Thymus (tissue), 11 donors: Measurements from ENCODE around the gene OSBPL2. TPM values are rescaled to one million over a fixed set of nuclear protein-coding genes. Genes with fewer than 3 reads are reported as not detected.

Experiments used
- DNase-seq, 9 donors: peaks; one replicate each; pipeline ENCODE4 v3.0.0-alpha.2; 2013; ENCODE audit warnings: low spot score in 9 of 9, low read depth in 6 of 9, missing footprints in 1 of 9
- H3K27ac ChIP-seq, 2 donors: one replicate each; pipeline ENCODE4 v1.5.1; 2013; ENCODE audit warnings: control low read depth in 1 of 2, low read depth in 1 of 2, low read length in 1 of 2, mild to moderate bottlenecking in 1 of 2, moderate library complexity in 1 of 2
- H3K27me3 ChIP-seq, 2 donors: one replicate each; pipeline ENCODE4 v1.5.1; 2013; ENCODE audit warnings: low read length in 1 of 2; ENCODE audit not compliant: control insufficient read depth in 2 of 2, insufficient read depth in 1 of 2
- H3K36me3 ChIP-seq, 2 donors: one replicate each; pipeline ENCODE4 v1.5.1; 2013; ENCODE audit warnings: low read length in 1 of 2, mild to moderate bottlenecking in 1 of 2, moderate library complexity in 1 of 2; ENCODE audit not compliant: control insufficient read depth in 2 of 2, insufficient read depth in 2 of 2
- H3K4me1 ChIP-seq, 2 donors: one replicate each; pipeline ENCODE4 v1.5.1; 2013; ENCODE audit warnings: low read length in 2 of 2; ENCODE audit not compliant: control insufficient read depth in 2 of 2, insufficient read depth in 2 of 2
- H3K4me3 ChIP-seq, 2 donors: one replicate each; pipeline ENCODE4 v1.5.1; 2013; ENCODE audit warnings: low read length in 2 of 2, control low read depth in 1 of 2, mild to moderate bottlenecking in 1 of 2
- H3K9me3 ChIP-seq, 2 donors: one replicate each; pipeline ENCODE4 v1.5.1; 2013; ENCODE audit warnings: low read length in 1 of 2, mild to moderate bottlenecking in 1 of 2; ENCODE audit not compliant: control insufficient read depth in 2 of 2, insufficient read depth in 1 of 2
- WGBS: extraction: QIAGEN DNeasy Blood & Tissue Kit; methylation state at CpG from one replicate; pipeline ENCODE4 v1.1.7; 2013; 5-methylcytosine and 5-hydroxymethylcytosine counted together
- polyA plus RNA-seq: library from polyadenylated mRNA; stranded (reverse); fragments of 200-250 nt; gene quantifications from one replicate; pipeline ENCODE4 v1.2.3, GENCODE V29; 2013
- total RNA-seq: library from RNA; stranded (reverse); fragments of 120-200 nt; gene quantifications from one replicate; pipeline ENCODE4 v1.2.4, GENCODE V29; 2013
- donor health status: healthy.

OSBPL2 gene
- total and polyA plus RNA-seq, 2 donors, result 17.4 to 27.4 TPM

DNA sequence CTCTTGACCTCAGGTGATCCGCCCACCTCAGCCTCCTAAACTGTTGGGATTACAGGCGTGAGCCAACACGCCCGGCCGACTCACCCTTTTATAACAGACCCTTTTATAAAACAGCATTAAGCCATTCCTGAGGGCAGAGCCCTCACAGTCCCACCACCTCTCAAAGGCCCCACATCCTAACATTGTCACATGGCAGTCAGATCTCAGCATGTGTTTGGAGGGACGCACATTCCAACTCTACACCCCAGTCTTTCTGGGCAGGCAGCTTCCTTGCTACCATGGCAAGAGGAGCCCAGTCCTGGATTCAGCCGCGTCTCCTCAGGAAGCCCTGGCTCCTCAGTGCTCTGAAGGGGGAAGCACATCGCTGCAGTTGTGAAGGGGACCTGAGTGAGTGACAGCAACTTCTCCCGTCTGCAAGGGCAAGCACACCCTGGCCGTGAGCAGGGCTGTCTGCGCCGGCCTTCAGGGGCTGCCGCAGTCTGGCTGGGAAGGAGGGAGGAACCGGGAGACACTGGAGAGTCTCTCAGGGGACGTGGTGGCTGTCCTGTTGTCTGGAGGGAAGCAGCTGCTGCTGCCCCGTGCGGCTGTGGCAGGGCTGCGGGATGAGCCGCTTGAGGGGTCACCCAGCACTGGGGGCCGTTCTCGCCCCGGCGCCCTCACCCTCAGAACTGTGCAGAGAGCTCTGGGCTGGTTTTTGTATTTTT is 15.9 kb downstream of the OSBPL2 start:
- Histone ChIP-seq H3K36me3 (peaks cover 9 to 18% of the 10 kb centered on the region in 2 donors), H3K4me3 (no peak overlapping the region), H3K27me3 (no peaks in the 10 kb centered on the region), H3K4me1 (no peaks in the 10 kb centered on the region), H3K9me3 (no peaks in the 10 kb centered on the region), H3K27ac (no peak overlapping the region)
- 95% methylated on average over 24 of the region's 24 CpGs for WGBS
- no peak for DNase-seq

GRCh38 chr20:62255976-62256375 is 17.7 kb downstream of the OSBPL2 start:
- Histone ChIP-seq H3K36me3 (peaks cover 16 to 34% of the 10 kb centered on the region in 2 donors), H3K27me3 (no peaks in the 10 kb centered on the region), H3K9me3 (no peaks in the 10 kb centered on the region), H3K4me1 (no peaks in the 10 kb centered on the region), H3K4me3 (no peak overlapping the region), H3K27ac (no peak overlapping the region)
- no peak for DNase-seq
- WGBS, result 98% methylated on average over 10 of the region's 10 CpGs

GRCh38 chr20:62258499-62259293 is 20.4 kb downstream of the OSBPL2 start:
- Histone ChIP-seq H3K36me3 (peaks cover 30 to 58% of the 10 kb centered on the region in 2 donors), H3K4me1 (no peaks in the 10 kb centered on the region), H3K27ac (no peak overlapping the region), H3K9me3 (no peaks in the 10 kb centered on the region), H3K4me3 (no peak overlapping the region), H3K27me3 (no peaks in the 10 kb centered on the region)
- WGBS, result 94% methylated on average over 20 of the region's 20 CpGs
- no peak for DNase-seq

DNA sequence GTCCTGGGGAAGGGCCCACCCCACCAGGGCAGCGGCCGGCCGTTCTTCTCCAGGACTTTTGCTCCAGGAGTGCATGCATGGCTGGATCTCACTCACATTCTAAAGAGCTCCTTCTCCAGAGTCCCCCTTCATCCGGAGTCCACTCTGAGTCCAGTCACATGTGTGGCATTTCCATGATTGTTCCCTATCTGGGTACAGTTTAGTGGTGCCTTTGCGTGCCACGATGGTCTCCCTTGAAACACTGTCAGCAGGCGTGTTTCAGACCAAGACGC is 20.9 kb downstream of the OSBPL2 start:
- 98% methylated on average over 8 of the region's 8 CpGs for WGBS
- Histone ChIP-seq H3K9me3 (no peaks in the 10 kb centered on the region), H3K27me3 (no peaks in the 10 kb centered on the region), H3K4me1 (no peaks in the 10 kb centered on the region), H3K27ac (no peak overlapping the region), H3K4me3 (no peak overlapping the region), H3K36me3 (peaks cover 34 to 60% of the 10 kb centered on the region in 2 donors)
- no peak for DNase-seq

- Histone ChIP-seq H3K27ac (no peak overlapping the region), H3K27me3 (no peaks in the 10 kb centered on the region), H3K4me3 (no peak overlapping the region), H3K36me3 (peaks cover 39 to 69% of the 10 kb centered on the region in 2 donors), H3K9me3 (peaks cover 0 to 3% of the 10 kb centered on the region in 2 donors), H3K4me1 (no peaks in the 10 kb centered on the region)
- WGBS, result 96% methylated on average over 10 of the region's 10 CpGs
- DNase-seq, result no peak
Measured at GRCh38 chr20:62262064-62262463, 23.7 kb downstream of the OSBPL2 start.

DNA sequence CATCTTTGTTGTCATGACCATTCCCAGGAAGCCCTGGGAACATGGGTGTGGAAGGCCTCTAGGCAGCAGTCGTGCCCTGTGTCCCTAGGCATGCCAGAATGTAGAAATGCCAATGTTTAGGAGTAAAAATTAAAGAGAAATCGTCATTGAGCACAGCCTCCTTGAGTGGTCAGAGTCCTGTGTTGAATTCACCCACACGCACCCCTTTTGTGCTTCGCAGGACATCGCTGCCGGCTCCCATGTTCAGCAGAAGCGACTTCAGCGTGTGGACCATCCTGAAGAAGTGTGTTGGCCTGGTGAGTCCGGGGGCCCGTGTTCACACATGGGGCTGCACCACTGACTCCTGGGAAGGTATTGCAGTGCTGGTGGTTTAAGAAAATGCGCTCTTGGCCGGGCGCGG is 25.1 kb downstream of the OSBPL2 start:
- H3K4me3 ChIP-seq, result no peak overlapping the region
- peaks cover 0 to 3% of the 10 kb centered on the region in 2 donors for H3K9me3 ChIP-seq
- peaks cover 39 to 69% of the 10 kb centered on the region in 2 donors for H3K36me3 ChIP-seq
- WGBS, result 98% methylated on average over 14 of the region's 14 CpGs
- no peak for DNase-seq
- H3K27ac ChIP-seq, result no peak overlapping the region
- no peaks in the 10 kb centered on the region for H3K27me3 ChIP-seq
- no peaks in the 10 kb centered on the region for H3K4me1 ChIP-seq

- Histone ChIP-seq H3K36me3 (peaks cover 31 to 61% of the 10 kb centered on the region in 2 donors), H3K4me1 (no peaks in the 10 kb centered on the region), H3K27ac (no peak overlapping the region), H3K4me3 (no peak overlapping the region), H3K9me3 (peaks cover 0 to 3% of the 10 kb centered on the region in 2 donors), H3K27me3 (no peaks in the 10 kb centered on the region)
- 99% methylated on average over 1 of the region's 1 CpG for WGBS
- no peak for DNase-seq
Measured at GRCh38 chr20:62265365-62265764, 27.0 kb downstream of the OSBPL2 start.

DNA sequence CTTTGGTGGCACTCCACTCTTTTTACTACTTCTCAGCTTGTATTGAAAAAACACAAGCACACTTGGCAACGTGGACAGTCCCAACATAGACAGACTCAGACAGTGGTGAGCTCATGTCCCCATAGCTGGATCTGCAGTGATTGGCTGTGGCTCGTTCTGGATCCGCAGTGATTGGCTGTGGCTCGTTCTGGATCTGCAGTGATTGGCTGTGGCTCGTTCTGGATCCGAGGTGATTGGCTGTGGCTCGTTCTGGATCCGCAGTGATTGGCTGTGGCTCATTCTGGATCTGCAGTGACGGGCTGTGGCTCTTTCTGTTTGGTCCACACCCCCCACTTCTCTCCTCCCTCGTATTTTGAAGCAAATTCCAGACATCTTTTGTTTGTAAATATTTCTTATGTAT is 28.0 kb downstream of the OSBPL2 start:
- DNase-seq, result no peak
- H3K4me3 ChIP-seq, result no peak overlapping the region
- H3K36me3 ChIP-seq, result peaks cover 30 to 51% of the 10 kb centered on the region in 2 donors
- no peaks in the 10 kb centered on the region for H3K4me1 ChIP-seq
- H3K9me3 ChIP-seq, result peaks cover 0 to 3% of the 10 kb centered on the region in 2 donors
- no peaks in the 10 kb centered on the region for H3K27me3 ChIP-seq
- no peak overlapping the region for H3K27ac ChIP-seq
- WGBS, result 98% methylated on average over 10 of the region's 10 CpGs

- H3K36me3 ChIP-seq, result peaks cover 30 to 52% of the 10 kb centered on the region in 2 donors
- peaks cover 0 to 3% of the 10 kb centered on the region in 2 donors for H3K9me3 ChIP-seq
- no peaks in the 10 kb centered on the region for H3K4me1 ChIP-seq
- no peak overlapping the region for H3K27ac ChIP-seq
- WGBS, result 99% methylated on average over 13 of the region's 13 CpGs
- DNase-seq, result no peak
- no peak overlapping the region for H3K4me3 ChIP-seq
- no peaks in the 10 kb centered on the region for H3K27me3 ChIP-seq
Measured at GRCh38 chr20:62266851-62267250, 28.5 kb downstream of the OSBPL2 start.
